ENCODE results near the gene EEF1AKMT3.
"Not testable (repeated sequence)": the region's sequence is repeated elsewhere in the genome, so short reads cannot be mapped to it uniquely, and the experiment has no call there.

EEF1AKMT3 gene

DNA sequence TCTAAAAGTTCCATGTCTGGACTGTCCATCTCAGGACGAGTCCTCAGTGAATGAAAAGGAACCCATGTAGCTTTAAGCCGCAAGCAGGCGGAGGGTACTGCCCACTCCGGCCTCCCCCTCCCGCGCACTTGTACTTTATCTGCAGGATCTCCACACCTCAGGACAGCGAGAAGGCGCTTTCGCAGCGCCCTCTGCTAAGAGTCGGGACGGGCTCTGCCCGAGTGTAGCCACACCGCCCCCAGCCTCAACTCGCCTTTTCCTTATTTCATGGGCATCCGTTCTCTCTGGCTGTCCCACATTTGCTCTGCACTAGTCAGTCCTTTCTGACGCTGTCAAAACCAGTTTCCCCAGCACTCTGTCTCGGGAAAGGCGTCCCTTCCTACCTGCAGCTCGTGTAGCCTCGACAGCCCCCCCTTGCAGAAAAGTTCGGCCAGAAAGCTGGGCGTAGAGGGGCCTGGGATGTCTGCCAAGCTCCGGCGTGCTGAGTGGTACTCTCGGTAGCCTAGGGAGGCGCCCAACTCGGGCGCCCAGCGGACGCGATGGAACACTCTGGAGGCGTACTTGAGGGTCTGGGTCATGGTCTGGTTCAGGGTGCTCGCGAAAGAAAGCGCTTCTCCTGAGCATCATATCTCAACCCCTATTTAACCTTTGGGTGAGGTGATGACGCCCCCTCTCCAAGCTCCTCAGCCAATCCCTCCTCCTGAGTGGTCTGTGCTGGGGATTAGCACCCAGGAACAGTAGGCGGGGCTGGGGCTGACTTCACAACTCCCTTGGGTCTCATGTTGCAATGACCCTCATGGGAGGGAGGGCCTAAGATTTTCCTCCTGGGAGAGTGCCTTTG lies 5.7 kb upstream of the EEF1AKMT3 start, which contains the start of gene CYP27B1:
Gene CYP27B1, minus strand, starts transcription at position 615 of the 841 bp plus-strand sequence. Its CDS starts 37 bp downstream, at position 578.
- peak; percentile 81 for DNase-seq

DNA sequence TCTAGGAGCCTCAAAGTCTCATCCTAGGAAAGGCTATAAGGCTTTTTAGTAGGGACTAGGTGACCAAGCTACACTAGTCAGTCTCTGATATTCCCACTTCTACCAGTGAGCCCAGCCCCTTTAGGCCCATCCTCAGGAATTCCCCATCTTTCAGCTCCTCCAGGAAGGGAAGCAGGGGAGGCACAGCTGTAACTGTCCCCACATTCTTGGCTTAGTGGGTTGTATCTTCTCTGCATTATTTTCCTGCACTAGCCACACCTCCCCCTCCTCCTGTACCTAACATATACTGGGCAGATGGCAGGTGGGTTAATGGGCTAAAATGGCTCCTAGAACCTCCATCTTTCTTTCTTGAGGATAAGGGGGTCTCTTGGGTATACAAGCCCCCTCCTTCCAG lies 5.1 kb upstream of the EEF1AKMT3 start:
- DNase-seq: no peak

DNA sequence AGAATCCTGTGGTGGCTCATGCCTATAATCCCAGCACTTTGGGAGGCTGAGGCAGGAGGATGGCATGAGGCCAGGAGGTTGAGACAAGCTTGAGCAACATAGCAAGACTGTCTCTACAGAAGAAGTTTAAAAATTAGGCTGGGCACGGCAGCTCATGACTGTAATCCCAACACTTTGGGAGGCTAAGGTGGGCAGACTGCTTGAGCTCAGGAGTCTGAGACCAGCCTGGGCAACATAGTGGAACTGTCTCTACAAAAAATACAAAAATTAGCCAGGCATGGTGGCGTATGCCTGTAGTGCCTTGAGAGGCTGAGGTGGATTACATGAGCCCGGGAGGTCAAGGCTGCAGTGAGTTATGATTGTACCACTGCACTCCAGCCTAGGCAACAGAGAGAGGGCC lies 4.5 kb upstream of the EEF1AKMT3 start:
- no peak for DNase-seq

DNA sequence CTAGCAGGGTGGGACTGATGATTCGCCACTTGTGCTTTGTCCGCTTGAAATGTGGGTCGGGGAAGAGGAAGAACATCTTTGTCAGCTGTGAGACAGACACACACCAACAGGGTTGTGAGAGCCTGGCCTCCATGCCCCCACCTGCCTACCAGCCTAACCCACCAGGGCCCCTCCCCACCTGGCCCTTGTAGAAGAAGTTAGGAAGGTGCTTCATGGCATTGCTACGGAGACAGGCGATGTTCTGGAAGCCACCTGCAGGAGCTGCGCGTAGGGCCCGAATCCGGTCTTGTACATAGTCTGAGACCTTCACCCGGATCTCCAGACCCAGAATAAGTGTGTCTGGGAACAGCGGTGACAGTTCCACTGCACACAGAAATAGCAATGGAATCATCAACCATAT lies 2.8 kb upstream of the EEF1AKMT3 start:
- DNase-seq: no peak

DNA sequence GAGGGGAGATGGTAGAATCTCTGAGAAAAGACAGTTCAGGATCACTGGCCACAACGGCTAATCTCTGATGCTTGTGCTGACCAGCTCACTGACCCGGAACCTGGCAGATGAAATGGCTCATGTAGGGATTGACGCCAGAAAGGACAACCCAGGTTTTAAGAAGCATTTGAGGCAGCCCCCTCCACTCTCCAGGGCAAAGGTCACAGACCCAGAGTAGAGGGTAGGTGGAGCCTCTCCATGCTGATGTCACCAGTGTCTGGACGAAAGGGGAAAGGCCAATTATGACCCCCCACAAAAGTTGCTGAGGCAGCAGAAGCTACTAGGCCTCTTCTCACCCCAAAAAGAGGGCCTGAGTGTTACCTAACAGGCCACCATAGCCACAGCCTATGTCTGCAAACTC lies 1.7 kb upstream of the EEF1AKMT3 start:
- DNase-seq: no peak

DNA sequence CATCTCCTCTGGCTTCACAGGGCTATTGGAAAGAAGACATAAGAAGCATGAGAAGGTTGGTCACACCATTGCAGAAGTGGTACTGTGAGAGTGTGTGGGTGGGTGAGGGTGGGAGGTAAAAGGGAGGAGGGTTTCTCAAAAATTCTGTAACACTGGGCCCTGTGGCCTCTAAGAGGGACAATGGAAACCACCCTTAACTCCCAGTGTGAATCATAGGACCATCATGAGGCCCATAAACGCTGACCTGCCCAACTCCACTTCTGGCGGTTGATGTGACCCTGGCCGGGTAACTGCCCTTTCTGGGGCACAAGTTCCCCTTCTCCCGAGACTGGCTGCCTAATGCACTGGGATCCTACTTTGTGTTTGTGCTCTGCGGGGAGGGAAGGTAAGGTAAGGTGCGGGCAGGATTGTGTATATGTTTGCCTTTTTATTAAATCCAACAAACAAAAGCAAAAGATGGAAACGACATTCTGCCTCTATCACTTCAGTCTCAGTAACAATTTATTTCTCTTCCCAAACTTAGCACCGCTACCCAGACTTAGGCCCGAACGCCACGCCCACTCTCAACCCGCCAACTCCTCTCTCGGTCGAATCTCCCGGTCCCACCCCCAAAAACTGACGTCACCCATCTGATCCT lies 1.1 kb upstream of the EEF1AKMT3 start:
- DNase-seq: peak; percentile 96

DNA sequence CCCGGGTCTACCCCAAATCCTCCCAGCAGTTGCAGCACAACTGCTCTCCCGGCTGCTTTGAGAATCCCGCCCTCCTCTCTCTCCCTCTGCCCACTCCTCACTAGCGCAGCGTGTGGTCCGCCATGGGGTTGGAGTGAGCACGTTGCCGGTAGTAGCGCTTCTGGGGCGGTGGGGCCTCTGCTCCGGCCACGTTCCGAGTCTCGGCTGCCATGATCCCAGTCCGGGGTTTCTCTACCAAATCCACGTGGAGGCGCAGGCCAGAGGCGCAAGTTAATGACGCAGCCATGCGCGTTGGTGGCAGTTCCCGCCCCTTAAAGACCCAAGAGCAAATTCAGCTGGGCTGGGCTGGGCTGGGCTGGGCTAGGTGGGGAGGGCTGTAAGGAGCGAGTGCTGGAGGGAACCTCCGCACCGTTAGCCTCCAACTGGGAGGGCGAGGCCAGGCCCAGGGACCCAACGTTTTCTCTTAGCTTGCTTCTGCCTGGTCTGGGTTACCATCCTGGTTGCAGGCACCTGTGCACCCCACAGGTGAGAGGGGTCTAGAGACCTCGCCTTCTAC lies 463 bp upstream of the EEF1AKMT3 start, which contains the start of gene METTL1:
Gene METTL1, minus strand, starts transcription at position 233 of the 556 bp plus-strand sequence. Its CDS starts 22 bp downstream, at position 211.
- DNase-seq: peak; percentile 96

DNA sequence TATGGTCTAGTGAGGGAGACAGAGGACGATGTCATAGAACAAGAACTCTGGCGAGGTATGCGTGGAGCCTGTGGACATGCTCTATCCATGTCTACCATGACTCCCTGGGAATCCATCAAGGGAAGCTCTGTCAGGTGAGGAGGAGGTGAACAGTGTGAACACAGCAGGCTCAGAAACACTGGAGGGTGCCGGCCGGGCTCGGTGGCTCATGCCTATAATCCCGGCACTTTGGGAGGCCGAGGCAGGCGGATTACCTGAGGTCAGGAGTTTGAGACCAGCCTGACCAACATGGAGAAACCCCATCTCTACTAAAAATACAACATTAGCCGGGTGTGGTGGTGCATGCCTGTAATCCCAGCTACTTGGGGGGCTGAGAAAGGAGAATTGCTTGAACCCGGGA lies 2.2 kb downstream of the EEF1AKMT3 start:
- DNase-seq: not testable (repeated sequence)

DNA sequence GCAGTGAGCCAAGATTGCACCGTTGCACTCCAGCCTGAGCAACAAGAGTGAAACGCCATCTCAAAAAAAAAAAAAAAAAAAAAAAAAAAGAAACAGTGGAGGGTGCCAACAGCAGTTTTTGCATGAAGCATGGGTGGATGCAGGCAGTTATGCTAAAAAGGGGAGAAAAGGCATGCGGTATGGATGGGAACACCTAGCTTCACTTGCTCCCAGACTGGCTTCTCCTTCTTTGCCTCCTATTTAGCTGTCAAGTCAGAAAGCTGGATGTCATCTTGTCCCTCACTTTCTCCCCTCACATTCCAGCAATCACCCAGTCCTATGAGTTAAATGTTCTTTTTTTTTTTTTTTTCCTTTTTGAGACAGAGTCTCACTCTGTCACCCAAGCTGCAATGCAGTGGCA lies 2.6 kb downstream of the EEF1AKMT3 start:
- DNase-seq: no peak

DNA sequence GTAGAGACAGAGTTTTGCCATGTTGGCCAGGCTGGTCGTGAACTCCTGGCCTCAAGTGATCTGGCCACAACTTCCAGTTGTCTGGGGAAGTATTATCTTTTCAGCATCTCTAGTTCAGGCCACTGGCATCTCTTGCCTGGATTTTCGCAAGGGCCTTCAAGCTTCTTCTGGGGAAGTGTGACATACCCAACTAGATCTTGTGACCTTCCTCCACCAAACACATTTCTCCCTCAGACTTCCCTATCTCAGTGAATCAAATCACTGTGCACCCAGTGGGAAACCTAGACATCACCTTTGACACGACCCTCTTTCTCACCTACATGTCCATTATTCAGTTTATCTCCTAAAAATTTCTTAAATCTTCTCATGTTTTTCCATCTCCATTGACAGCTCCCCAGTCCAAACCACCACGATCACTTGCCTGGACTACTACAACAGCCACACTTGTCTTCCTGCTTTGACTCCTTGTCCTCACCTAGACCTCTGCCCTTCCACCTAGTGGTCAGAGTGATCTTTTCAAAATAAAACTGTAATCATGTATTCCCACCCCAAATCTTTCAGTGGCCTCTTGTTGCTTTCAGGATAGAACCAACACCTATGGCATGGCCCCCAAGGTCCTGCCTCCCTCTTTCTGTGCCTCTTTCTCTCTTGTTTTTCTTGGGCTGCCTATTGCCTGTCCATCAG lies 3.3 kb downstream of the EEF1AKMT3 start:
- no peak for DNase-seq

DNA sequence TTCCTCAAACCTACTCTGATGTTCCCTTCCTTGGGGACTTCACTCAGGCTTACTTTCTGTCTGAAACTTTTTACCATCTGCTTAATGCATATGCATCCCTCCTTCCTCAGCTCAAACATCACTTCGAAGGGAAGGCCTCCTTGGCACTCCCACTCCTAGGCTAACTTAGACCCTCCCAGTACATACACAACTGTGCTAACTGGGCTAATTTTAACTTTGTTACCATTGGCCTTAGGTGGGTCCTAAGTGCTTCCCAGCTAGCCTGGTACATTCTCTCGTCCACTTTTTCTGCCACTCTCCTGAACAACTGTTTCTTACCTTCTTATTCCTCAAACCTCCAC lies 3.8 kb downstream of the EEF1AKMT3 start:
- no peak for DNase-seq

DNA sequence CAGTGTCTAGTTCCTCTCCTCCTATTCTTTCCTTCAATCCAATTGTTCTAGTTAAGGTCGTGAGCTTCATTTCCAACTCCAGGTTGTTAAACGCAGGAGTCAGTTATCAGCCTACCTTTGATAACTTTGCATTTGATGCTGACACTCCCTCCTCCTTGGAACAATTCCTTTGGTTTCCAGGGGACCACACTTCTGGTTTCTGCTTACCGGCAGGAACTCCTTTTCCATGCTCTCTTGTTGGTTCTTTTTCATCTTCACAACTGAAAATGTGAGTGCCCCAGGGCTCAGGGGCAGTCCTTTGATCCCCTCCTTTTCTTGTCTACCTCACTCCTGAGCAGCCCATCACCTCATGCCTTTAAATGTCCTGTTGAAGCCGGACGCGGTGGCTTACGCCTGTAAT lies 5.0 kb downstream of the EEF1AKMT3 start:
- no peak for DNase-seq

DNA sequence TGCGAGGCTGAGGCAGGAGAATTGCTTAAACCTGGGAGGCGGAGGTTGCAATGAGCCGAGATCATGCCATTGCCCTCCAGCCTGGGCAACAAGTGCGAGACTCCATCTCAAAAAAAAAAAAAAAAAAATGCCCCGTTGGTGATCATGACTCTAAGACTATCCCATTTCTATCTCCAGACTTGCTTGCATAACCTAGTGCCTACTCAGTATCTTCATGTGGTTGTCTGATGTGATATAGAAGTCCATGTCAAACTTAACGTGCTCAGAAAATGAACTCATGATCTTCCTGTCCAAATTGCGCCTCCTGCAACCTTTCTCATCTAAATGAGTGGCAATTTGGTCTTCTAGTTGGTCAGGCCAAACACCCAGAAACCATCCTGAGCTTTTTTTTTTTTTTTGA lies 5.5 kb downstream of the EEF1AKMT3 start:
- DNase-seq: no peak

DNA sequence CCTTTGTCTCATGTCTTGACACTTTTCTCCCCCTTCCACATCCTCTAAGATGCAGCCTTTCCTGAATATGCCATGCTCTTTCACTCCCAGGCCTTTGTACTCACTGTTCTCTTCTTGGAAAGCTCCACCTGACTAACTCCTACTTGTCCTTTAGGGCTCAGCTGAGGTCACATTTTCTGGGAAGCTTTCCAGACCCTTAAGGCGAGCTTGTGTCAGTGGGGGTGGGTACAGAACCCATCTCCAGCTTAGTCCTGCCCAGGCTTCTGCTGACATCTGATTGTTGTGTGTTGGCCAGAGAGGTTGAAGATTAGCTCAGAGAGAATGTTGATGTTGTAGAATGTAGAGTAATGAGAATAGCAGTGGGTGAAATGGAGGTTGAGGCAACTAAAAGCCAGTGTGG lies 7.3 kb downstream of the EEF1AKMT3 start:
- DNase-seq: no peak

DNA sequence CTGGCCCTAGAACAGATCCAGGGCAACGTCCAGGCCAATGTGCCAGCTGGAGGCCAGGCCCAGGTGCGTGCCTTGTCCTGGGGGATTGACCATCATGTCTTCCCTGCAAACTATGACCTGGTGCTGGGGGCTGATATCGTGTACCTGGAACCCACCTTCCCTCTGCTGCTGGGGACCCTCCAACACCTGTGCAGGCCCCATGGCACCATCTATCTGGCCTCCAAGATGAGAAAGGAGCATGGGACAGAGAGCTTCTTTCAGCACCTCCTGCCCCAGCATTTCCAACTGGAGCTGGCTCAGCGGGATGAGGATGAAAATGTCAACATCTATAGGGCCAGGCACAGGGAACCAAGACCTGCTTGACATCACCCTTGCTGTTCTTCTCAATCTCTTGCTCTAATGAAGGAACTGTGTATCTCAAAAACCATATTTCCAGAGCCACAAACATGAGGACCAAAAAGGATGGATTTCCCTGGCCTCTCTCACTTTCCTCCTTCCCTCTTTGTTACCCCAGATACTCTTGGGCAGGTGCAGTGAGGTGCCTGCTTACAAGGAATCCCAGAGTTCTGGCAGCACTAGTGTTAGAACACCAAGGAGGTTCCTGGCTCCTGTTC lies 8.0 kb downstream of the EEF1AKMT3 start:
- DNase-seq: no peak

DNA sequence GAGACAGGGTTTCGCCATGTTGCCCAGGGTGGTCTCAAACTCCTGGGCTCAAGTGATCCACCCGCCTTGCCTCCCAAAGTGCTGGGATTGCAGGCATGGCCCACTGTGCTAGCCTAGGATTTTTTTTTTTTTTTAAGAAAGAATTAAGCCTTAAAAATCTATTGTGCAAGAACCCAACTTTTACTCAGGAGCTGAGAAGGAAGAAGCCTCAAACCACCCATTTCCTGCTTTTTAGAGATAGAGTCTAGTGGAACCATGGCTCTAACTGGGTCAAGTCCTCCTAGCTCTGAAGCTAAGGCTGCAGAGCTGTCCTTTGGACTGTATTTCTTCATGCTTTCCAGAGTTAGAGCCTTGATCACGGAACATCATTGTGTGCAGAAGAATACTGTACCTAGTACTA lies 8.8 kb downstream of the EEF1AKMT3 start:
- DNase-seq: no peak

DNA sequence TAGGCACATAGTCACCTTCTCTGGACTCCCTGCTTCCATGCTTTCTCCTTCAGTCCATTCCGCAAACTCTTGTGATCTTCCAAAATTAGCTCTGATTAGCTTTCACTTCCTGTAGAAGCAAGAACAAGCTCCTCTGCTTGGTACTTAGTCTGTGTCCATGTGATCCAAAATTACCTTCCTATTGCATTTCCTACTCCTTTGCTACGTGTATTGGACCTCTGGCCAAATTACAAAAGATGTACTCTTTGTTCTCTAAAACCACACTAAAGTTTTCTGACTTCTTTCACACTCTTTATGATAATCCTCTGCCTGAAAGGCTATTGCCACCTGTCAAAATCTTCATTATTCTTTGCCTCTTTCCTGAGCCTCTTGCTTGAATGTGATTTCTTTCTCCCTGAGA lies 9.4 kb downstream of the EEF1AKMT3 start:
- DNase-seq: no peak

DNA sequence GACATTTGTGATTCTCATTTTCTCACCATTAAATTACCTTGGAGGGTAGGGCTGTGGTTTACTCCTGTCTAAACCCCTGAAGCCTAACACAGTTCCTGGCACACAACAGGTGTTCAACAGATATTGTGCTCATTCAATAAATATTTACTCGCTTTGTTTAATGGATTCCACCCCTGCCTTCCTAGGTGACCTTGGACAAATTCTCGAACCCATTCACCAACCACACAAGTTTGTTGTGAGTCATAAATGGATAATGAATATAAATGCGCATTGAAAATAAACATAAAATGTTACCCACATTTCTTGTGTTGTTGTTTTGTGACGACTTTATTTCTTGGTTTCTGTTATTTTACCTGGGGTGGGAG lies 9.8 kb downstream of the EEF1AKMT3 start:
- DNase-seq: no peak

DNA sequence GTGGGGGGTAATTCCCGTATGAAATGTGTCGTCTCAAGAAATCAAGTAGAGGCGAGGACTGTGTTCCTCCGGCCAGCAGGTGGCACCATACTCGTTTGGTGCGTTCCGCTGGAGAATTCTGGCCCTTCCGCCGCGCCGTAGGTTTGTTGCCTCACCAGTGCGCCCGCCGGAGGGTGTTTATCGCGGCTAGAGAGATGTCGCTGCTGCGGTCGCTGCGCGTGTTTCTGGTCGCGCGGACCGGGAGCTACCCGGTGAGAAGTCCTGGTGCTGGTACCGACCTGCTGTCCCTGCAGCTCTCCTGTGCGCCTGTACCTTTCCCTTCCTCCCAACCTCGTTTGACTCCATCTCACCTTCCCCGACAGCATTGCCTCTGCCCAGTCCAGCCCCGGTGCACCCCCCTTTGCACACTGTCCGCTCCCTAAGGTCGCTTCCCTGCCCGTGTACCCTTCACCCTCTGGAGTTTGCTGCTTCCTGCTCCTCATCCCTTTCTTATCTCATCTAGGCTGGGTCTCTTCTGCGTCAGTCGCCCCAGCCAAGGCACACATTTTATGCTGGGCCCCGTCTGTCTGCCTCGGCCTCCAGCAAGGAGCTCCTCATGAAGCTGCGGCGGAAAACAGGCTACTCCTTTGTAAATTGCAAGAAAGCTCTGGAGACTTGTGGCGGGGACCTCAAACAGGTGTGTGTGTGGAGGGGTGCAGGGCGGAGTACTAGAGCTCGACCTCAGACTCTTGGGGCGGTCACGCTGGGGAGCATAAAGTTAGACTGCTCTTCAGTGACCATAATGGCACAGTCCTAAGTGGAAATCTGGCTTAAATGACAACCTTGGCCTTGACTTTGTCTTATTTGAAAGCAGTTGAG lies 10.4 kb downstream of the EEF1AKMT3 start, which contains the start of gene TSFM:
Gene TSFM, plus strand, starts transcription at position 180 of the 858 bp plus-strand sequence. Its CDS starts 15 bp downstream, at position 195.
- DNase-seq: peak; percentile 97

DNA sequence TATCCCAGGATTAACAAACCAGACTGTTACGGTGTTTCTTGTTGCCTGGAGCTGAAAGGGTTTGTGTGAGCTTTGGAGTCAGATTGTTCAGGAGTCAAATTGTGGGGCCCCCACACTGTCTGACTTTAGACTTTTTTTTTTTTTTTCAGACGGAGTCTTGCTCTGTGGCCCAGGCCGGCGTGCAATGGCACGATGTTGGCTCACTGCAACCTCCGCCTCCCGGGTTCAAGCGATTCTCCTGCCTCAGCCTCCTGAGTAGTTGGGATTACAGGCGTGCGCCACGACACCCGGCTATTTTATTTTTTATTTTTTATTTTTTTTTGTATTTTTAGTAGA lies 11.0 kb downstream of the EEF1AKMT3 start:
- no peak for DNase-seq

DNA sequence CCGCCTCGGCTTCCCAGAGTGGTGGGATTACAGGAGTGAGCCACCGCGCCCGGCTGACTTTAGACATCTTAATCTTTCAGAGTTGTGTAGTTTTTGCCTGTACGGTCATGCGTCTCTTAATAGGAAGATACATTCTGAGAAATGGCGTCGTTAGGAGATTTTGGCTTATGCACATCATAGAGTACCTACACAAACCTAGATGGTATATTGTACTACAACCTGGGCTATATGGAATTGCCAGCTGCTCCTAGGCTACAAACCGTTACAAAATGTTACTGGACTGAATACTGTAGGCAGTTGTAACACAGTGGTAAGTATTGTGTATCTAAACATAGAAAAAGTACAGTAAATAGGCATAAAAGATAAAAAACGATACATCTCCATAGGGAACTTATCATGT lies 11.4 kb downstream of the EEF1AKMT3 start:
- DNase-seq: no peak

DNA sequence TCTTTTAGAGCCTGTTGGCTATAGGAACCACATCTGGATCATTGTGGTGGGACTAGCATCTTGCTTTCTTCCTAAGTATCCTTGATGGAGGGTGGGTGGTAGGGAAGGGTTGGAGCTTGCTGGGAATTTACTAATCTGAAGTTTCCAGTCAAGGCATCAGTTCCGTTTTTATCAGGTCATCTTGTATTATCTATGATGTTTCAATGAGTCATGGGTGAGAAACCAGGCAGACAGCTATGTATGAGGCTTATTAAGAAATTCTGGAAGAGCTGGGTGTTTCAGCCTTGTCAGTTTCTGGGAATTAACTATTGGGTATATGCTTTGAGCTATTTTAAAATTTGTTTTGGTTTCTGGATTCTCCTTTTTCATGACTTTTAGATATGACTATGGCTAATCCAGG lies 21.5 kb downstream of the EEF1AKMT3 start:
- DNase-seq: no peak

All from NCI-H510A treated with DMSO at 0.1 percent for 48 hours (cell line).